OCI-LY1 (cell line): ENCODE results near the gene CD33.
A peak's percentile ranks its signal among the peaks of the same experiment; 100 is the strongest.

ENCODE experiments used
- H2AFZ ChIP-seq: fragments of 200-600 bp; sonication (generic), shearing (Covaris generic); 2 replicates; pipeline ENCODE4 v1.6.0; 2014; ENCODE audit warnings: antibody characterized with exemption, mild to moderate bottlenecking, low read length
- H3F3A ChIP-seq: fragments of 200-600 bp; sonication (generic), shearing (Covaris generic); 2 replicates; pipeline ENCODE4 v1.6.0; 2014; ENCODE audit warnings: mild to moderate bottlenecking, antibody characterized with exemption, low read length, moderate library complexity; ENCODE audit not compliant: insufficient read depth
- H3K27ac ChIP-seq: fragments of 200-600 bp; sonication (generic); 2 replicates; pipeline ENCODE4 v1.5.1; 2014; ENCODE audit warnings: low read length, mixed run types, mild to moderate bottlenecking, low read depth; ENCODE audit not compliant: poor library complexity, severe bottlenecking
- H3K27me3 ChIP-seq: fragments of 200-600 bp; sonication (generic); 2 replicates; pipeline ENCODE4 v1.6.0; 2014; ENCODE audit warnings: antibody characterized with exemption, mild to moderate bottlenecking, low read length, moderate library complexity; ENCODE audit not compliant: insufficient read depth
- H3K36me3 ChIP-seq: fragments of 200-600 bp; sonication (generic); 2 replicates; pipeline ENCODE4 v1.6.1; 2014; ENCODE audit warnings: mild to moderate bottlenecking, antibody characterized with exemption, low read length, moderate library complexity, mixed read lengths; ENCODE audit not compliant: insufficient read depth
- H3K4me1 ChIP-seq: fragments of 200-600 bp; sonication (generic); 2 replicates; pipeline ENCODE4 v1.5.1; 2014; ENCODE audit warnings: mild to moderate bottlenecking, low read length, moderate library complexity; ENCODE audit not compliant: insufficient read depth, severe bottlenecking
- H3K4me2 ChIP-seq: fragments of 200-600 bp; sonication (generic), shearing (Covaris generic); 2 replicates; pipeline ENCODE4 v1.6.1; 2014; ENCODE audit warnings: low read length
- H3K4me3 ChIP-seq: fragments of 200-600 bp; sonication (generic); 2 replicates; pipeline ENCODE4 v1.5.1; 2014; ENCODE audit warnings: low read length, low read depth, mild to moderate bottlenecking, mixed read lengths; ENCODE audit not compliant: poor library complexity, severe bottlenecking
- H3K79me2 ChIP-seq: fragments of 200-600 bp; shearing (Covaris generic); 2 replicates; pipeline ENCODE4 v1.6.1; 2016; ENCODE audit warnings: mixed run types, low read length, mixed read lengths; ENCODE audit not compliant: insufficient read depth
- H3K9ac ChIP-seq: fragments of 200-600 bp; sonication (generic), shearing (Covaris generic); 2 replicates; pipeline ENCODE4 v1.6.1; 2014; ENCODE audit warnings: mild to moderate bottlenecking, low read length, mixed read lengths
- H3K9me2 ChIP-seq: fragments of 200-600 bp; sonication (generic), shearing (Covaris generic); 2 replicates; pipeline ENCODE4 v1.6.1; 2014; ENCODE audit warnings: low read depth, mild to moderate bottlenecking, low read length, mixed read lengths
- H3K9me3 ChIP-seq: fragments of 200-600 bp; shearing (Covaris generic); 2 replicates; pipeline ENCODE4 v1.6.1; 2014; ENCODE audit warnings: low read length, mixed read lengths
- H4K20me1 ChIP-seq: fragments of 200-600 bp; sonication (generic), shearing (Covaris generic); 2 replicates; pipeline ENCODE4 v1.6.0; 2016; ENCODE audit warnings: mild to moderate bottlenecking, low read length; ENCODE audit not compliant: insufficient read depth
- CTCF ChIP-seq: fragments of 200-600 bp; sonication (generic), shearing (Covaris generic); IDR thresholded peaks from 2 replicates; pipeline ENCODE4 v1.5.1; 2017; ENCODE audit warnings: mild to moderate bottlenecking, antibody characterized with exemption, low read length, moderate library complexity, mixed read lengths
- EZH2 ChIP-seq: fragments of 200-600 bp; sonication (generic), shearing (Covaris generic); IDR thresholded peaks from 2 replicates; pipeline ENCODE4 v1.8.0; 2017; ENCODE audit warnings: borderline replicate concordance, mixed run types, mild to moderate bottlenecking, antibody characterized with exemption, low read length, moderate library complexity, mixed read lengths

Gene CD33

DNA sequence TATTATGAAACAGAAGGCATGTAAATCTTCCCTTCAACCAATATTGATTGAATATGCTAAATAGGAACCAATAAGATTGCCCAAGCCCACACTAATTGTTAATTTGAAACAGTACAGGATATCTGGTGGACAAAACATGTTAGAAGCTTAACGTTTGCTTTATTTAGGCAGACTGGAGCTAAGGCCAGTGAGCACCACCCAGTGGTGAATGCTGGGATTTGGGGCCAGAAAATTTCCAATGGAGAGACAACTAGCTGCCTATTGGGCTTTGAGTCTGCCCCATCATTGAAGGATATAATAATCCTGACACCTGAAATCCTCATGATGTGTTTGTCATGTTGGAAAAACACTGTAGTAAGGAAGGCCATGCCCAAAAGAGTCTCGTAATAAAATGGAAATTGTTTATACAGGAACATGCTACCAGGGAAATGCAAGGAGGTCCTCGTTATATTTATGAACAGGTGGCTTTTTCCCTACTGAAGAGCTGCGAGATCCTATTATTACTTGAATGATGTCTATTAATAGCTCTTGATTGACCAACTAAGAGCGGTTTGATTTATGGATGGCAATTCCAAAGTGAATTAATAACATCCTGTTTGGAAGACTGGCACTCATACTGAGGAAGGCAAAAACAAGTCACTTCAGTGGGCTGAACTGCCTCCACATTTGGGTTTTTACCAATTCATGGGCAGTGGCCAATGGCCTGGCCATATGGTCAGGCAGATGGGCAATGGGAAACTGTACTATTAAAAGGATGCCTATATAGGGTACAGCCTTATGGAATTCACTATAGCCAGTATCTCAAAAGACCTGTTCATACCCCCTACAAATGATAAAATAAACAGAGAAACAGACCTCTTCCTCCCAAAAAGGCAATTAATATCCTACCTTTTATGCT, 34.7 kb downstream of the CD33 start:
- Histone ChIP-seq H3K4me2 (no peak overlapping the region), H3K27ac (no peak overlapping the region), H4K20me1 (no peaks in the 10 kb centered on the region), H3K36me3 (no peaks in the 10 kb centered on the region; the same call in 1 of the 2 replicates), H3K4me1 (no peaks in the 10 kb centered on the region), H3K9ac (no peak overlapping the region), H3K79me2 (no peaks in the 10 kb centered on the region), H2AFZ (no peak overlapping the region), H3K9me3 (no peaks in the 10 kb centered on the region), H3K27me3 (peaks cover 5% of the 10 kb centered on the region; the same call in 1 of the 2 replicates), H3K4me3 (no peak overlapping the region), H3F3A (no peaks in the 10 kb centered on the region), H3K9me2 (no peaks in the 10 kb centered on the region)
- peak; percentile 88 for TF ChIP-seq CTCF
- TF ChIP-seq EZH2 = no peak

DNA sequence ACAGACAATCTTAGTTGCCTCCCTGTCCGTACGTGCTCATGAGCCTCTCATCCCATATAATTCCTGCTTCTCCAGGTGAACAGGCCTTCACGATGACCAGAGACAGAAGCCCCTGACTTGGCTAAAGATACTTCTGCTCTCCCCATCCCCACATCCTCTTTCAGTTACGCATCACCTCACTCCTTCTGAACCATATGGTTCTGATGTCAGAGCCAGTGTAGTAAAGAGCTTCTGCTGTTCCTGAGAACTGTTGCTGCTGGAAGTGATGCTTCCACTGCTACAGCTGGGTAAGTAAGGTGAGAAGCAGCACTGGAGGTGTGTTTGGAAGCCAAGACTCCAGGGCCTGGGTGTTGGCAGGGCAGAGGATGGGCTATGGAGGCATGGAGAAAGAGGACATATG, 38.9 kb downstream of the CD33 start:
- no peaks in the 10 kb centered on the region; the same call in 1 of the 2 replicates for H3K36me3 ChIP-seq
- TF ChIP-seq CTCF (no peak), EZH2 (no peak)
- H3F3A ChIP-seq = no peaks in the 10 kb centered on the region
- H3K9me3 ChIP-seq = no peaks in the 10 kb centered on the region
- no peaks in the 10 kb centered on the region for H4K20me1 ChIP-seq
- no peak overlapping the region for H2AFZ ChIP-seq
- H3K79me2 ChIP-seq = no peaks in the 10 kb centered on the region
- no peak overlapping the region for H3K9ac ChIP-seq
- H3K9me2 ChIP-seq = no peaks in the 10 kb centered on the region
- H3K27me3 ChIP-seq = peaks cover 5% of the 10 kb centered on the region; the same call in 1 of the 2 replicates
- H3K4me3 ChIP-seq = no peak overlapping the region
- H3K4me2 ChIP-seq = no peak overlapping the region
- no peak overlapping the region for H3K27ac ChIP-seq
- H3K4me1 ChIP-seq = no peaks in the 10 kb centered on the region

DNA sequence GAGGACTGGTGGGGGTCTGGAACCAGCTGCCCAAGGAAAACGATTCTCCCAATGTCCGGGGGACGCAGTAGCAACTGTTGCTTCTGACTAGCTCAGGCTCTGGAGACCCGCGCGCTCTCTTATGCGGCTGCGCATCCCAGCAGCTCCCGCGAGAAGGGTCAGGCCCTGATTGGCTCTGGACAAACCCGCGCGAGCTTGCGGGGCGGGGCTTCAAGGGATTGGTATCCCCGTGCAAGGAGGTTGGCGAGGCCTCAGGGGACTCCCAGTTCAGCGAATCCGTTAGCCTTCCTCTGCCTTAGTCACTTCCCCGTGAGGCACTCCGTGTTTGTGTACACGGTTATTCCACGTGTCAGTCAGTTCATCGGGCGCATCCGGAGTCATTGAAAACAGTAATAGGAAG, 46.2 kb downstream of the CD33 start:
- Histone ChIP-seq H3K4me1 (no peaks in the 10 kb centered on the region), H2AFZ (no peak overlapping the region), H3K4me3 (no peak overlapping the region), H3K9me2 (no peaks in the 10 kb centered on the region), H3K27ac (no peak overlapping the region), H3K9ac (no peak overlapping the region), H3K36me3 (no peaks in the 10 kb centered on the region), H4K20me1 (no peaks in the 10 kb centered on the region), H3K27me3 (no peaks in the 10 kb centered on the region), H3K9me3 (no peaks in the 10 kb centered on the region), H3K79me2 (no peaks in the 10 kb centered on the region), H3K4me2 (no peak overlapping the region), H3F3A (no peaks in the 10 kb centered on the region)
- TF ChIP-seq CTCF = no peak
- TF ChIP-seq EZH2 = no peak
